Cardiac fibroblast (primary cell): Measurements from ENCODE around the gene XAF1.

Experiments used
- DNase-seq, 2 donors: peaks; one replicate each; pipeline versions ENCODE4 v3.0.0 to v3.0.0-alpha.2; 2010; ENCODE audit warnings: low read depth in 2 of 2
- H3K4me3 ChIP-seq, 2 donors: replicated peaks in 1 of 2; 1 replicate in 1 of 2; 2 replicates in 1 of 2; pipeline ENCODE4 v1.5.1; 2011; ENCODE audit warnings: low read depth in 2 of 2, low read length in 2 of 2, mild to moderate bottlenecking in 2 of 2, moderate library complexity in 1 of 2
- TF ChIP-seq, protein P1 (sequence below): IDR thresholded peaks from one replicate; pipeline ENCODE4 v1.5.1; 2011; ENCODE audit warnings: low read depth, mild to moderate bottlenecking, low read length, inconsistent platforms

Gene XAF1

DNA sequence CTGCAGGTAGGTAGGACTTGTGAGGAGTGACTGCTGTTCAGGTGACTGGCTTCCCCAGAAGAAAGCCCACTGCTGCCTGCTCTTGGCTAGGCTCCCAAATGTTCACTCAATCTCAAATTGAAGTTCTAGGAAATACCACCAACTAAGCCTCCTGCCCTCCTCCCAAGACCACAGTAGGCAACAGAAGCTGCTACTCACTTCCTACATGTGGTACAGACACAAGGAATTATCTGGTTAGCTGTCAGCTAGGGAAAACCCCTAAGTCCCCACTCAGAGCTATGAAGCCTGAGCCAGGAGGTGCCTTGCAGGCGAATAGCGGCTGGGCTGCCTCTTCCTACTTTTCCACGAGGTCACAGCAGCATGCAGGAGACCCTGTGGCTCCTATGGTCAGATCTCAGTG is 25.0 kb downstream of the XAF1 start:
- TF ChIP-seq, protein P1, sequence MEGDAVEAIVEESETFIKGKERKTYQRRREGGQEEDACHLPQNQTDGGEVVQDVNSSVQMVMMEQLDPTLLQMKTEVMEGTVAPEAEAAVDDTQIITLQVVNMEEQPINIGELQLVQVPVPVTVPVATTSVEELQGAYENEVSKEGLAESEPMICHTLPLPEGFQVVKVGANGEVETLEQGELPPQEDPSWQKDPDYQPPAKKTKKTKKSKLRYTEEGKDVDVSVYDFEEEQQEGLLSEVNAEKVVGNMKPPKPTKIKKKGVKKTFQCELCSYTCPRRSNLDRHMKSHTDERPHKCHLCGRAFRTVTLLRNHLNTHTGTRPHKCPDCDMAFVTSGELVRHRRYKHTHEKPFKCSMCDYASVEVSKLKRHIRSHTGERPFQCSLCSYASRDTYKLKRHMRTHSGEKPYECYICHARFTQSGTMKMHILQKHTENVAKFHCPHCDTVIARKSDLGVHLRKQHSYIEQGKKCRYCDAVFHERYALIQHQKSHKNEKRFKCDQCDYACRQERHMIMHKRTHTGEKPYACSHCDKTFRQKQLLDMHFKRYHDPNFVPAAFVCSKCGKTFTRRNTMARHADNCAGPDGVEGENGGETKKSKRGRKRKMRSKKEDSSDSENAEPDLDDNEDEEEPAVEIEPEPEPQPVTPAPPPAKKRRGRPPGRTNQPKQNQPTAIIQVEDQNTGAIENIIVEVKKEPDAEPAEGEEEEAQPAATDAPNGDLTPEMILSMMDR = no peak
- no peak for DNase-seq
- H3K4me3 ChIP-seq = no peak overlapping the region

DNA sequence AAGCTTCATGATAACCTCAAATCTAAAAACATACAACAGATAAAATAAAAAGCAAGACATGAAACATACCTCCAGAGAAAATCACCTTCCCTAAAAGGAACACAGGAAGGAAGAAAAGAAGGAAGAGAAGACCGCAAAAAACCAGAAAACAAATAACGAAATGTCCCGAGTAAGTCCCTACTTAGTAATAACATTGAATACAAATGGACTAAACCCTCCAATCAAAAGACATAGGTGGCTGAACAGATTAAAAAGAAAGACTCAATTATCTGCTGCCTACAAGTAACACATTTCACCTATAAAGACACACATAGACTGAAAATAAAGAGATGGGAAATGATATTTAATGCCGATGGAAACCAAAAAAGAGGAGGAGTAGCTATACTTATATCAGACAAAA is 26.4 kb downstream of the XAF1 start:
- TF ChIP-seq, protein P1 = no peak
- no peak overlapping the region for H3K4me3 ChIP-seq
- no peak for DNase-seq

DNA sequence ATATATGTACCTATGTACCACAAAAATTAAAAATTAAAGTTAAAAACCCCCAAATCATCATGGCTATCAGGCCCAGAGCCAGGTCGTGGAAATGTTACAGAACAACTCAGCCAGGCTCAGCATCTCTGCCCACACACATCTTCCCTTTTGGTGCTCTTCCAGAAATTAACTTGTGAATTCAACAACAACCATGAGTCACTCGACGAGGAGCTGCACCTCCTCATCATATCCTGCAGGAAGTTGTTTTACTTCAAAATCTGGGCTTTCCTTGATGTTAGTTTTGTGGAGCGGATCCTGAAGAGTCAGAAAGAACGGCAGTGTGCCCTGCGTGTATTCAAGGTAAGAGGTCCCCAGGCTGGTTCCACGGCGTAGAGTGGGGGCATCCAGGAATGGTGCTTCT is 30.8 kb downstream of the XAF1 start:
- DNase-seq = peak; percentile 78 to 90
- TF ChIP-seq, protein P1 = peak; percentile 25
- H3K4me3 ChIP-seq = peak overlapping the region in 1 of 2 donors; percentile 42

DNA sequence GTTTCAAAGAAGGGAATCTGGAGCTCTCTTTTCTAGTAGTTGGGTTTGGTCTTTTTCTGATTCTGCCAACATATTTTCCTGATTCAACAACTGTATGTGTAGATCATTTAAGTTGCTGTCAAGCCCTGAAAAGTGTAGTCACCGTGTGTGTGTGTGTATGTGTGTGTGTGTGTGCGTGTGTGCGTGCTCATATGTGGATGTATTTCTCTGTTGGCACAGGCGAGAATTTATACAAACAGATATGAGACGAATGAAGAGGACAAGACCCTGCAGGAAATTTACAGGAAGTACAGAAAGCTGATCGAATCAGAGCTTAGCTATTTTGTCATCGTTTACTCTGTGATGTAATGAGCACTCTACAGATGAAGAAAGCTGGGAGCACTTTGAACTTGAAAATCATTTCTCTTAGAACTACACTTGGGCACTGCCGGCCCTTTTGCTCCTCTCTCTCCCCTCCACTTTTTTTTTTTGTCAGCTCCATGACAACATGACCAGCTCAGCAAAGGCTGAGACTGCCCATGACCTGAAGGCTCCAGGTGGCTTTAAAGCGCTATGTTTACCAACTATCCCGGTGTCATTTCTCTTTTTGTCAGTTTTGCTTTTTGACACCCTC is 31.3 kb downstream of the XAF1 start:
- peak in 1 of 2 donors; percentile 34 for DNase-seq
- TF ChIP-seq, protein P1 = no peak
- H3K4me3 ChIP-seq = peak overlapping the region in 1 of 2 donors; percentile 42

DNA sequence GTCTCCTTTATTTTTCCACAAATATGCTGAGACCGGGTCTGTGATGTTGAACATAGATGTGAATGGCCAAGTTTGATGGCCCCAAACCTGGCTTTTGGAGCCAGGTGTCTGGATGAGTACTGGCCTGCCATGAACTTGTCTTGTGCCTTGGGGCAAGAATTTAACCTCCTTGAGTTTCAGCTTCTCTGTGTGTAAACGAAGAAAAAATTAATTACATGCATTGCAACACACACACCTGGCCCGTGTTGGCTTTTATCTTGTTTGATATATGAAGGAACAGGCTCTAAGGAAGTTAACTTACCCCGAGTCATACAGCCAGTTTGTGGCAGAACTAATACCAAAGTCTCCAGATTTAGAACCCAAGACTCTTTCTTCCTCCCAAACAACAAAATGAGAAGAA is 33.3 kb downstream of the XAF1 start:
- TF ChIP-seq, protein P1 = no peak

DNA sequence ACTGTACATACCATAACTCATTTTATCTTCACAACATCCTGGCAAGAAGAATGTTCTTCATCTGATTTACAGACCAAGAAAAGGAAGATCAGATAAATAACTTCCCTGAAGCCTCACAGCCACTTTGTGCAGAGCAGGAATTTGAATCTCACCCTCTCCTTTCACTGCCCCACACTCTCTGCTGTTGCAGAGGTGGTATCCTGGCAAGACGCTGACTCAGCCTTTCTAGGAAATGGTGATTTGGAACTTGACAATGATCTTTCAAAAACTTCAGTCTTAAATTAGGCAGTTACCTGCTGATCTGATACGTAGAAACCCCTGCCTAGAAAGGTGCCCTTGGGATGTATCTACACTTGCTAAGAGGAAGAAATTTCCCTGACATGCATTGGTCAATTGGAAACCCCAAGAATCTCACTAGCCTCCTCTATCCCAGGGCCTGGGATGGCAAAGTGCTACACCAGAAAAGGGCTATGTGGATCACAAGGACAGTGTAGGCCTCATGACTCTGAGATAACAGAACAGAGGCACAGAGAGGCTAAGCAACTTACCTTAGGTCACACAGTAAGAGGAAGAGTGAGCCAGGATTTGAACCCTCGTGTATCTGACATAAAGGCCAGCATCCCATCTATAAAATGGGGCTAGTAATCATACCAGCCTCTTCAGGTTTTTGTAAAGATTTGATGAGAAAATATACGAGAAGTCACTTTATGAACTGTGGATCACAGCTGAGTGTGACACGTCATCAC is 38.1 kb downstream of the XAF1 start:
- TF ChIP-seq, protein P1 = no peak
- H3K4me3 ChIP-seq = no peak overlapping the region
- DNase-seq = no peak

More for the DNA sequence above, 33.3 kb downstream of the XAF1 start:
- H3K4me3 ChIP-seq = no peak overlapping the region
- no peak for DNase-seq
